IPS DF 4.7 (cell line): Measurements from ENCODE around the gene PDGFD.

Experiments used
- DNase-seq: peaks from one replicate; pipeline ENCODE4 v3.0.0-alpha.2; 2013; ENCODE audit warnings: low spot score; ENCODE audit errors: extremely low read depth

The PDGFD gene

GRCh38 chr11:103888541-103888951, 275.4 kb downstream of the PDGFD start:
- no peak for DNase-seq

DNA sequence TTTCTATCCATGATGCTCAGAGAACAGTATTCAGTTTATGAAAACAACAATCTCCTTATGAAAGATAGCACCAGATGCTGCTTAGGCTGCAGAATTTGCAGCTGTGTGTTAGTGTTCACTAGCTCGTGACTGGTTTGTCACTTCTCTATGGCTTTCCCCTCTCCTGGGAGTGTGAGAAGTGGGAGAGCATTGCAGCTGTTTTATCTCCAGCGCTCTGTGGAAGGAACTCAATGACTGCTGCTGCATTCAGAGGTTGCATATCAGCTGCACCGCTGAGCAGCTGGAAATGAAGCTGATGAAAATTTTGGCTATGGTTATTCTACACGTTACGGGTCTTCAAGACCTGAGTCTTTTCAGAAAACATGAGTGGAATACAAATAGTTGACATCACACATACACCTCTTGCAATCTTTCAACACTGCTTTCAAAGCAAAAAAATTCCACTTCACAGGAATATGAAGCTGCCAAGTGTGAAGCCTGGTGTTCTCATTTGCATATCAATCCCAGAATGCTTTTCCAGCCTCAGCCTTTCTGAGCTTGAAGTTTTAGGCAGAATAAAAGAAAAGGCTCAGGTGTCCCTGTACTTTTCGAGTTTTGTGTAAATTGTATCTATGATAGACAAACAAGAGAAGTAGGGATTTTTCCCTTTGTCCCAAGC, 276.8 kb downstream of the PDGFD start:
- DNase-seq: no peak

DNA sequence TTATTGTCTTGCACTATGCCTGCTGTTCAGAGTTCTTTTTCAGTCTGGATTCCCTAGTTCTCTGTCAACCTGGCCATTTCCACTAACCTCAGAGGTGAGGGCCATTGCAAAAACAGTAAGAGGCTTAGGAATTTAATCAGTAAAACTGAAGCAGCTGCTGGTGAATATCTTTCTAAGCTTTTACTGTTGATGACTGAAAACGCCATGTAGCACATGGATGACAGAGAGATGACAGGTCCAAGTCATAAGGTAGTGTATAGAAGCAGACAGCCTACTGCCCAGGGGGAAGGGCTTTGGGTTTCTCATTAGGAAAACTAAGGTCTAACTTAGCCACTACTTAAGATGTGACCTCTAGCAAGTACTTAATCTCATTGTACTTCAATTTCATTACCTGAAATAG, 280.1 kb downstream of the PDGFD start:
- no peak for DNase-seq

DNA sequence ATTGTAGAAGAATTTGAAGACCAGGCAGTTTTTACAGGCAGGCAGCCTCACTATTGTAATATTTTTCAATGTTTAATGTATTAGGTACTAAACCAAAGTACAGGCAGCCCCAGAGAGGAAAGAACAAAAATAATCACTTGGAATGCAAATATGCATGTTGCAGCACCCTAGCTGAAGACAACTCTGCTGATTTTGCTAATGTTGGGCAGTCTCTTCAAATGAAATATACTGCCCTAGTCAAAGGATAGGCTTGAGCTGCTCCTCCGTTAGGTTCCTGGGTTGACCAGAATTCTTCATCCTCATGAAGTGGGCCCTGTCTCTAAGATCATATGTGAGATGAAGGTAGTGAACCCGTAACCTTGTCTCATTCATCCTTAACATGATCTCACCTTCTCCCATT, 280.7 kb downstream of the PDGFD start:
- no peak for DNase-seq

DNA sequence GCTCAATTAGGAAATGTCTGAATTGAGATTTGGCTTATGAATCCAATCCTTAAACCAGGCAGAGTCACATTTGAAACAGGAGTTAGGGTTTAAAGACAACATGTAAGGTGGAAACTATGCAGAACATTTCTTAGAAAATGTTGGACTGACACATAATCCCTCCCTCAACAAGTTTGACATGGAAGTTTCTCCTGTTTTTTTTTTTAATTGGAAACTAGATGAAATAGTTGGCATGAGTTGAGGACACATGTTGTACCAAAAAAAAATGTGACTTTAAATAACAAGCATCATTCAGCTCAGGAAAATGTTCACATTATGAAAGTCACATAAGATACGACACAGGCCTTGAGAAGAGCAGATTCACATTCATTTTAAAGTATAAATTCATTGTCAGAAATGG, 282.4 kb downstream of the PDGFD start:
- no peak for DNase-seq

GRCh38 chr11:103880968-103881367, 283.0 kb downstream of the PDGFD start:
- DNase-seq: no peak

GRCh38 chr11:103878646-103879045, 285.3 kb downstream of the PDGFD start:
- no peak for DNase-seq

GRCh38 chr11:103877221-103877620, 286.7 kb downstream of the PDGFD start:
- DNase-seq: no peak

DNA sequence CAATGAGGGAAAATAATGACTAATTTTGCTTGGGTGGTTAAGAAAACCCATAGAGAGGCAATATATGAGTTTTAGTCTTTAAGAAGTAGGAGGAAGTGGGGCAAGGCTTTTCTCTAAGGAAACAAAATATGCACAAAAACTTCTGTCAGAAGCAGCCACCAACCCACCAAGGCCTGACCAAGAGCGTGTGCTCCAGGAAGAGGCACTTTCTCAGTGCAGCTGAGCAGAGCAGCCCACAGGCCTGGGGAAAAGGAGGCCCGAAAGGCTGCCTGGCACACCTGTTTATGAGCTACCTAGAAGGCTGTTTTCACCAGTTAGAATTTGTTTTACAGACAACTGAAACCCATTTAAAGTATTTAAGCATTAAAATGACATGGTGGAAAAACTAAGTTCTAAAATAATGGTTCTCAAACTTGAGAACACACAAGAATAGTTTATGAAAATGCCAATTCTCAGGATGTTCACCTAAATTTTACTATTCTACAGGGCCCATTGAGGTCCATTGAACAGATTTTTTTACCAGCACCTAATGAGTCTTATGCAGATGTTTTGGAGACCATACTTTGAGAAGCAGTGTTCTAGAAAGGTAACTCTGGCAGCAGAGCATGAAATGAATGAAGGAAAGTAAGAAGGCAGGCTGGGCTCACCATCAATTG, 288.0 kb downstream of the PDGFD start:
- DNase-seq: no peak

- no peak for DNase-seq
Observed at GRCh38 chr11:103872748-103873147, 291.2 kb downstream of the PDGFD start.

DNA sequence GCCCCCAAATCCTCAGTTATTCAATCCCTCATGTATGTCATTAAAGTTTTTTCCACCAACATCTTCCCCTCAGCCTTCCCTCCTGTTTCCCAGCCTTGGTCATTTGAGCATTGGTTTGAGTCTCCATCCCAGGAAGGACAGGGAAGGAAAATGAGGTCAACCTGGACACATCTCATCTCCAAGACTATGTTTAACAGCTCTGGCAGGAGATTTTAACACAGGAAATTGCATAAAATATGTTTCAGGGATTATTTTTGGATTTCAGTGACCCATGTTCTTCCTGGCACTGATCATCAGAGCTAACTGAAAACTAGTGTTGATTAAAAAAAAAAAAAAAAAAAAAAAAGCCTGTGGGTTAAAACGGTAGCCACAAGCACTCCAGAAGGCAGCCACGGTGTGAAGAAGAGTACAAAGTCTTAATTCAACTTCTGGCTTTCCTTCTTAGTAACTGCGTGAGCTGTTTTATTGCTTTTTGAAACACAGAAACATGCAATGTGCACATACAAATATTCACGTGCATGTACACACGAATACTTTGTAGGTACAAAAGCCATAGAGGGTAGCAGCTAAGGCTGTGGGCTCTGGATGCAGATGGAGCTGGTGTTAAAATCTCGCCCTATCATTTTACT, 291.9 kb downstream of the PDGFD start:
- DNase-seq: no peak

DNA sequence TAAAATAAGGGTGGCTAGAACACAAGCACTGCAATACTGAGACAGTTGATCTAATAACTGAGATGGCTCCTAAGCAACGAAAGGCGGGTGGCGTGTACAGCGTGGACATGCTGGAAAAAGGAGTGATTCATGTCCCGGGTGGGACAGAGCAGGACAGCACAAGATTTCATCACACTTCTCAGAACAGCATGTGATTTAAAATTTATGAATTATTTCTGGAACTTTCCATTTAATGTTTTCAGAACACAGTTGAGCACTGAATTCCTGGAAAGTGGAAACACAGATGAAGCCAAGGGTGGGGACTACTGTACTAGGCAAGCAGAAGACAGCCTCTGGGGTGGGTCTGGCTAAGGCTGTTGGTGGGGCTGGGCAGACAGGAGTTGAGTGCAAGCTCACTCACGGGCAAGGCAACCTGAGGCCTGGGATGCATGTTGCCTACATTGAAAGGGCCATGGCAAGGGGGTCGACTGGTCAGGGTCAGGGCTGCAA, 293.1 kb downstream of the PDGFD start:
- DNase-seq: no peak

GRCh38 chr11:103867481-103867880, 296.5 kb downstream of the PDGFD start:
- DNase-seq: no peak

GRCh38 chr11:103863497-103863896, 300.4 kb downstream of the PDGFD start:
- DNase-seq: no peak

DNA sequence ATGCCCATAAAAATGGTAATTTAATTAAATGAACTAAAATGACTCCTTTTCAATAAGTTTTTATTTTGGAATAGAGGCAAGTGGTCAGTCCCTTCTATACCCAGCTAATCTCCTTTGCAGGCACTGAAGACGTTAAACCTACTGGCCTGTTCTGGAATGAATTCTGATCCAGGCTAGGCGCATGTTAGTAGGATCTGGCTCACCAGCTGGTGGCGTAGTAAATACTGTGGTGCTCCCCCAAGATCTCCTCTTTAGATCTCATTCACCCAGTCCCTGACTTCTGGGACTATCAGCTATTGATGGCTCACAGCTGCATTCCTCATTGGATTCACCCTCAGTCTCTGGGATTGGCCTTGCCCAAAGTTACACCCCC, 301.2 kb downstream of the PDGFD start:
- DNase-seq: peak; percentile 9

DNA sequence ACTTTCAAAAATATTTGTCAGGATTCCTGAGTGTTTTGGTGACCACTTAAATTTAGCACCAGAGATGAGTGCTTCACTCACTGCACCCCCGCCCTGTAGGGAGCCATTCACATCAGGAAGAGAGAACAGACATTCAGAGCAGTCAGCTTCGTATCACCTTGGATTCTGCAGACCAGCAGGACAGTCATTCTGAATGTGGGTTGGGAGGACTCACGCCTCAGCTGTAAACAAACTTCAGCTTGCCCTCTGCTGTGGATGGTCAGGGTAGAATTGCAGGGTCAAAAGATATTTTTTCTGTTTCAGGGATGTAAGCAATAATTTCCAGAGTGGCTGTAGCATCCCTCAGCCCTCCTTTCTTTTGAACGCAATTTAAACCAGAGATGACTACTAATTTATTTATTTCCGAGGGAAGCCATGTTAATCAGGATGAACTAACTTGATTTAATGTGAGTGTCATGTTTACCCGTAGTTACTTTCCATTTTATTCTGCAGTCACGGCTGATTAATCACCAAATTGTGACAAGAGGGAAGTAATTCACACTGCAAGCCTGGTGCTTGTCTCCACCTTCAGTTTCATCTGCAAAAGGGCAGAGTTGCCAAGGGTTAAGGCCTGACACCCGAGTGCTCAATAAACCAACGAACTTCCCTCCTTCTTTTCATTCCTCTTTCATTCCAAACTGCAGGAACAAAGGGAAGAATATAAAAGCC, 301.7 kb downstream of the PDGFD start:
- no peak for DNase-seq
